ENCODE measurements around the gene EZR.

EZR gene

DNA sequence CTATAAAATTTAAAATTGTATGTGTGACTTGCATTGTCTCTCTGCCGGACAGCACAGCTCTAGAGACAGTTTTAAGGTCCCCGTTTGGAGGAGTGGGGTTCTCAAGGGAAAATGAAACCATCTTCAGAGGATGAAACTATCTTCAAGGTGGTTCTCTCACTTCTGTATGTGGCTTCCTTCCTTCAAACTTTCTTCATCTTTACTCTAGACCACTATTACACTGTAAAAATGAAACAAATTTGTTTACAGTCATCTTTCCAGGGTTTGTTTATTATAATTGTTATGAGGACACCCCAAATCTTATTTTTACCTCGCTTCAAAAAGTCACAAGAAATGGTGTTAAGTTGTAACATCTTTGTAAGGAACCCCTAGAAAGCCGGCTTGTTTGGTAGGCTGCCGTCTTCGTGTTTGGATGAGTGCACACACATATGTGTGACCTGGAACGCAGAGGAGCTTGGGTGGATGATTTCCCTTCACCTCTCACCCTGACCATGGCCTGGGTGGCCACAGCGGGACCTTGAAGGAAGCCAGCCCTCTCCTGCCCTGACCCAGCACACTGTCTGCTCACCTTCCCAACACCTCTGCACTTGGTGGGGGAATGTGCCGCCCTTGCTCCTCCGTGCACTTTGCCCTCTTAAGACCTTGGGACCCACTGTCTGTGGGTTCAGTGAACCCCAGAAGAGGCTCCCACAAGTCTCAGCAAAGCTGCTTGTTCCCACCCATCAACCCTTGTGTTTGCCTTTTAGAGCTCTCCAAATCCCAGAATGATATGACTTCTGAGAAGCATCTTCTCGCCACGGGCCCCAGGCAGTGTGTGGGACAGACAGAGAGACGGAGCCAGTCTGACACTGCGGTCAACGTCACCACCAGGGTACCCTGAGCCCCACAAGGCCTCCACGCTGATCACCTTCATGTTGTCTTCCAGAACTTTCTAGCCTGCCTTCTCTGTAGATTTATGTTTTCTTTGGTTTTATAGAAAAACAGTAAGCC lies 101.5 kb downstream of the EZR start:
- no peak overlapping the region for H3K27ac ChIP-seq
- TF ChIP-seq, protein P1, sequence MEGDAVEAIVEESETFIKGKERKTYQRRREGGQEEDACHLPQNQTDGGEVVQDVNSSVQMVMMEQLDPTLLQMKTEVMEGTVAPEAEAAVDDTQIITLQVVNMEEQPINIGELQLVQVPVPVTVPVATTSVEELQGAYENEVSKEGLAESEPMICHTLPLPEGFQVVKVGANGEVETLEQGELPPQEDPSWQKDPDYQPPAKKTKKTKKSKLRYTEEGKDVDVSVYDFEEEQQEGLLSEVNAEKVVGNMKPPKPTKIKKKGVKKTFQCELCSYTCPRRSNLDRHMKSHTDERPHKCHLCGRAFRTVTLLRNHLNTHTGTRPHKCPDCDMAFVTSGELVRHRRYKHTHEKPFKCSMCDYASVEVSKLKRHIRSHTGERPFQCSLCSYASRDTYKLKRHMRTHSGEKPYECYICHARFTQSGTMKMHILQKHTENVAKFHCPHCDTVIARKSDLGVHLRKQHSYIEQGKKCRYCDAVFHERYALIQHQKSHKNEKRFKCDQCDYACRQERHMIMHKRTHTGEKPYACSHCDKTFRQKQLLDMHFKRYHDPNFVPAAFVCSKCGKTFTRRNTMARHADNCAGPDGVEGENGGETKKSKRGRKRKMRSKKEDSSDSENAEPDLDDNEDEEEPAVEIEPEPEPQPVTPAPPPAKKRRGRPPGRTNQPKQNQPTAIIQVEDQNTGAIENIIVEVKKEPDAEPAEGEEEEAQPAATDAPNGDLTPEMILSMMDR (IDR thresholded peaks at IDR 0.05), result no peak
- TF ChIP-seq ZFX (IDR thresholded peaks at IDR 0.05; ENCODE audit: borderline replicate concordance), result no peak

All from 22Rv1 (cell line).